Activated T-cell treated with anti-CD3 and anti-CD28 coated beads, Interleukin-2, amount 50 U/mL, for 4 hours (primary cell): ENCODE measurements around the gene RIOK1. TPM values are rescaled to one million over a fixed set of nuclear protein-coding genes. Genes with fewer than 3 reads are reported as not detected.
"Not testable (repeated sequence)": the region's sequence is repeated elsewhere in the genome, so short reads cannot be mapped to it uniquely, and the experiment has no call there.

Source experiments
- ATAC-seq, 2 donors: fragments of 200-7000 bp; cut with Tn5 transposase; one replicate each; pipeline ENCODE4 v1.10.0; 2021
- DNase-seq: peaks from one replicate; pipeline ENCODE4 v3.0.0-alpha.2; 2020
- H3K27me3 Mint-ChIP-seq: one replicate; pipeline ENCODE4 v1.8.0; 2021; ENCODE audit warnings: low read depth, mixed read lengths
- H3K36me3 Mint-ChIP-seq: one replicate; pipeline ENCODE4 v1.8.0; 2022; ENCODE audit warnings: mixed read lengths; ENCODE audit not compliant: insufficient read depth
- H3K4me1 Mint-ChIP-seq: one replicate; pipeline ENCODE4 v1.8.0; 2021; ENCODE audit warnings: low read depth, mixed read lengths
- H3K4me3 Mint-ChIP-seq: one replicate; pipeline ENCODE4 v1.8.0; 2021; ENCODE audit warnings: mild to moderate bottlenecking, moderate library complexity, mixed read lengths
- H3K9me3 Mint-ChIP-seq: one replicate; pipeline ENCODE4 v1.8.0; 2021; ENCODE audit warnings: mixed read lengths
- total RNA-seq, 3 donors: library from RNA; stranded (reverse); gene quantifications; one replicate each; pipeline ENCODE4 v1.2.1, GENCODE V29; 2021

Gene RIOK1
- total RNA-seq, 3 donors from 2014 or later = 92.6 to 99.1 (median 95.9) TPM

GRCh38 chr6:7441048-7441775, 51.6 kb downstream of the RIOK1 start:
- Mint-ChIP-seq H3K27me3 (peaks cover 5% of the 10 kb centered on the region), H3K4me3 (no peak overlapping the region), H3K9me3 (no peaks in the 10 kb centered on the region), H3K36me3 (no peaks in the 10 kb centered on the region), H3K4me1 (peaks cover 12% of the 10 kb centered on the region)
- DNase-seq (no peak), ATAC-seq (no peak)

- Mint-ChIP-seq H3K27me3 (peaks cover 9% of the 10 kb centered on the region), H3K36me3 (no peaks in the 10 kb centered on the region), H3K4me1 (peaks cover 12% of the 10 kb centered on the region), H3K4me3 (no peak overlapping the region), H3K9me3 (no peaks in the 10 kb centered on the region)
- ATAC-seq = no peak
- no peak for DNase-seq
These were observed 52.9 kb downstream of the RIOK1 start for GRCh38 chr6:7442467-7442866.

GRCh38 chr6:7445101-7445500, 55.5 kb downstream of the RIOK1 start:
- DNase-seq = no peak
- Mint-ChIP-seq H3K36me3 (no peaks in the 10 kb centered on the region), H3K9me3 (no peaks in the 10 kb centered on the region), H3K4me1 (no peaks in the 10 kb centered on the region), H3K27me3 (peaks cover 9% of the 10 kb centered on the region), H3K4me3 (no peak overlapping the region)
- ATAC-seq = no peak

- Mint-ChIP-seq H3K4me3 (no peak overlapping the region), H3K36me3 (no peaks in the 10 kb centered on the region), H3K4me1 (no peaks in the 10 kb centered on the region), H3K27me3 (peaks cover 9% of the 10 kb centered on the region), H3K9me3 (no peaks in the 10 kb centered on the region)
- ATAC-seq (no peak), DNase-seq (no peak)
These were observed 56.4 kb downstream of the RIOK1 start for GRCh38 chr6:7445885-7446461.

GRCh38 chr6:7446619-7447325, 57.2 kb downstream of the RIOK1 start:
- no peak overlapping the region for H3K4me3 Mint-ChIP-seq
- DNase-seq (no peak), ATAC-seq (no peak)
- H3K27me3 Mint-ChIP-seq = peaks cover 9% of the 10 kb centered on the region
- no peaks in the 10 kb centered on the region for H3K9me3 Mint-ChIP-seq
- H3K36me3 Mint-ChIP-seq = no peaks in the 10 kb centered on the region
- H3K4me1 Mint-ChIP-seq = no peaks in the 10 kb centered on the region

GRCh38 chr6:7448232-7448631, 58.6 kb downstream of the RIOK1 start:
- Mint-ChIP-seq H3K36me3 (no peaks in the 10 kb centered on the region), H3K9me3 (no peaks in the 10 kb centered on the region), H3K4me3 (no peak overlapping the region), H3K27me3 (peaks cover 9% of the 10 kb centered on the region), H3K4me1 (no peaks in the 10 kb centered on the region)
- DNase-seq (no peak), ATAC-seq (no peak)

- no peak for ATAC-seq
- Mint-ChIP-seq H3K4me3 (no peak overlapping the region), H3K9me3 (no peaks in the 10 kb centered on the region), H3K4me1 (no peaks in the 10 kb centered on the region), H3K27me3 (peaks cover 13% of the 10 kb centered on the region), H3K36me3 (no peaks in the 10 kb centered on the region)
- no peak for DNase-seq
These were observed 59.4 kb downstream of the RIOK1 start for GRCh38 chr6:7449018-7449417.

- no peak for DNase-seq
- no peaks in the 10 kb centered on the region for H3K9me3 Mint-ChIP-seq
These were observed 61.7 kb downstream of the RIOK1 start for GRCh38 chr6:7451326-7451725.

GRCh38 chr6:7452898-7453297, 63.3 kb downstream of the RIOK1 start:
- H3K4me3 Mint-ChIP-seq = no peak overlapping the region
- ATAC-seq = no peak
- H3K36me3 Mint-ChIP-seq = no peaks in the 10 kb centered on the region
- no peaks in the 10 kb centered on the region for H3K4me1 Mint-ChIP-seq
- H3K9me3 Mint-ChIP-seq = no peaks in the 10 kb centered on the region
- peaks cover 9% of the 10 kb centered on the region for H3K27me3 Mint-ChIP-seq
- no peak for DNase-seq

More at GRCh38 chr6:7451326-7451725, 61.7 kb downstream of the RIOK1 start:
- H3K27me3 Mint-ChIP-seq = peaks cover 10% of the 10 kb centered on the region
- no peak for ATAC-seq
- no peaks in the 10 kb centered on the region for H3K36me3 Mint-ChIP-seq
- no peak overlapping the region for H3K4me3 Mint-ChIP-seq
- no peaks in the 10 kb centered on the region for H3K4me1 Mint-ChIP-seq

GRCh38 chr6:7454696-7455358, 65.2 kb downstream of the RIOK1 start:
- no peak overlapping the region for H3K4me3 Mint-ChIP-seq
- DNase-seq (no peak), ATAC-seq (no peak)
- H3K27me3 Mint-ChIP-seq = peaks cover 11% of the 10 kb centered on the region
- no peaks in the 10 kb centered on the region for H3K36me3 Mint-ChIP-seq
- H3K4me1 Mint-ChIP-seq = no peaks in the 10 kb centered on the region
- H3K9me3 Mint-ChIP-seq = no peaks in the 10 kb centered on the region

GRCh38 chr6:7456302-7456701, 66.7 kb downstream of the RIOK1 start:
- not testable (repeated sequence) for H3K4me3 Mint-ChIP-seq, ATAC-seq, H3K9me3 Mint-ChIP-seq, H3K4me1 Mint-ChIP-seq, H3K36me3 Mint-ChIP-seq, DNase-seq
- peaks cover 11% of the 10 kb centered on the region for H3K27me3 Mint-ChIP-seq

GRCh38 chr6:7461416-7461815, 71.8 kb downstream of the RIOK1 start:
- peaks cover 7% of the 10 kb centered on the region for H3K27me3 Mint-ChIP-seq
- DNase-seq (no peak), ATAC-seq (no peak)
- no peak overlapping the region for H3K4me3 Mint-ChIP-seq
- no peaks in the 10 kb centered on the region for H3K36me3 Mint-ChIP-seq
- H3K9me3 Mint-ChIP-seq = no peaks in the 10 kb centered on the region
- no peaks in the 10 kb centered on the region for H3K4me1 Mint-ChIP-seq

GRCh38 chr6:7463785-7464184, 74.2 kb downstream of the RIOK1 start:
- H3K36me3 Mint-ChIP-seq = no peaks in the 10 kb centered on the region
- no peak for ATAC-seq
- no peak overlapping the region for H3K4me3 Mint-ChIP-seq
- no peak for DNase-seq
- no peaks in the 10 kb centered on the region for H3K9me3 Mint-ChIP-seq
- H3K4me1 Mint-ChIP-seq = peaks cover 3% of the 10 kb centered on the region
- peaks cover 5% of the 10 kb centered on the region for H3K27me3 Mint-ChIP-seq

GRCh38 chr6:7467007-7467897, 77.6 kb downstream of the RIOK1 start:
- no peak for DNase-seq
- Mint-ChIP-seq H3K4me1 (peaks cover 3% of the 10 kb centered on the region), H3K27me3 (peaks cover 5% of the 10 kb centered on the region), H3K4me3 (no peak overlapping the region), H3K36me3 (no peaks in the 10 kb centered on the region), H3K9me3 (no peaks in the 10 kb centered on the region)
- ATAC-seq = no peak
